PFSK-1 (cell line): ENCODE results near the gene SP140.

Source experiments
- POLR2AphosphoS5 ChIP-seq: IDR thresholded peaks from 2 replicates; pipeline ENCODE4 v1.6.1; 2012; ENCODE audit warnings: low read depth, mild to moderate bottlenecking, control low read depth, low read length, moderate library complexity
- TAF1 ChIP-seq: IDR thresholded peaks from 2 replicates; pipeline ENCODE4 v1.6.1; 2012; ENCODE audit warnings: low read length, control low read depth, borderline replicate concordance; ENCODE audit not compliant: insufficient read depth
- TF ChIP-seq, protein P1 (sequence below), 2 experiments: IDR thresholded peaks; 2 replicates each; pipeline versions ENCODE4 v1.6.1 to v1.8.0; 2011 to 2012; ENCODE audit warnings: low read depth in 2 of 2, low read length in 2 of 2, control low read depth in 1 of 2, inconsistent platforms in 1 of 2, mild to moderate bottlenecking in 1 of 2, moderate library complexity in 1 of 2; ENCODE audit not compliant: insufficient read depth in 1 of 2

DNA sequence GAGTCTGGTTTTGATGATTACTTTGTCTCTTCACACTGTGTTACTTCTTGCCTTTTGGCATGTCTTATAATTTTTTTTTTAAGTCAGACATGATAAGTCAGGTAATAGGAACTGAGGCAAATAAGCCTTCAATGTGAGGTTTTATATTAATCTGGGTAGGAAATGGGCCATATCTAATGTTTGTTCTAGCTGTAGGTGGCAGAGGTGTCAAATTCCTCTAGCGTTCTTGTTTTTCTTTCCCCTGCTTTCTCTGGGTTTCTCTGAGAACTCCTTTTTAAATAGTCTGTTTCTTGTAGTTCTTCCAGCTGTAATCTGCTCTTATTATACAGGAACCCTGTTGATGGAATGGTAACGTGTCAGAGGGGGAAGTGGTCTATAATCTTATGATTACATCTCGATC lies 5.7 kb downstream of the SP140 start:
- TF ChIP-seq POLR2AphosphoS5 (no peak), TAF1 (no peak)
- TF ChIP-seq, protein P1, sequence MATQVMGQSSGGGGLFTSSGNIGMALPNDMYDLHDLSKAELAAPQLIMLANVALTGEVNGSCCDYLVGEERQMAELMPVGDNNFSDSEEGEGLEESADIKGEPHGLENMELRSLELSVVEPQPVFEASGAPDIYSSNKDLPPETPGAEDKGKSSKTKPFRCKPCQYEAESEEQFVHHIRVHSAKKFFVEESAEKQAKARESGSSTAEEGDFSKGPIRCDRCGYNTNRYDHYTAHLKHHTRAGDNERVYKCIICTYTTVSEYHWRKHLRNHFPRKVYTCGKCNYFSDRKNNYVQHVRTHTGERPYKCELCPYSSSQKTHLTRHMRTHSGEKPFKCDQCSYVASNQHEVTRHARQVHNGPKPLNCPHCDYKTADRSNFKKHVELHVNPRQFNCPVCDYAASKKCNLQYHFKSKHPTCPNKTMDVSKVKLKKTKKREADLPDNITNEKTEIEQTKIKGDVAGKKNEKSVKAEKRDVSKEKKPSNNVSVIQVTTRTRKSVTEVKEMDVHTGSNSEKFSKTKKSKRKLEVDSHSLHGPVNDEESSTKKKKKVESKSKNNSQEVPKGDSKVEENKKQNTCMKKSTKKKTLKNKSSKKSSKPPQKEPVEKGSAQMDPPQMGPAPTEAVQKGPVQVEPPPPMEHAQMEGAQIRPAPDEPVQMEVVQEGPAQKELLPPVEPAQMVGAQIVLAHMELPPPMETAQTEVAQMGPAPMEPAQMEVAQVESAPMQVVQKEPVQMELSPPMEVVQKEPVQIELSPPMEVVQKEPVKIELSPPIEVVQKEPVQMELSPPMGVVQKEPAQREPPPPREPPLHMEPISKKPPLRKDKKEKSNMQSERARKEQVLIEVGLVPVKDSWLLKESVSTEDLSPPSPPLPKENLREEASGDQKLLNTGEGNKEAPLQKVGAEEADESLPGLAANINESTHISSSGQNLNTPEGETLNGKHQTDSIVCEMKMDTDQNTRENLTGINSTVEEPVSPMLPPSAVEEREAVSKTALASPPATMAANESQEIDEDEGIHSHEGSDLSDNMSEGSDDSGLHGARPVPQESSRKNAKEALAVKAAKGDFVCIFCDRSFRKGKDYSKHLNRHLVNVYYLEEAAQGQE (IDR thresholded peaks at IDR 0.05; ENCODE audit: insufficient read depth in 1 of 2, low read depth in 2 of 2, low read length in 2 of 2): no peak
